MM.1S (cell line): ENCODE measurements around the gene FBXL4.

Experiments used
- DNase-seq: peaks from one replicate; pipeline ENCODE4 v3.0.0-alpha.2; 2015
- H2AFZ ChIP-seq: fragments of 300-600 bp; sonication (generic); 2 replicates; pipeline ENCODE4 v1.6.0; 2016; ENCODE audit warnings: antibody characterized with exemption, low read length
- H3F3A ChIP-seq: fragments of 300-600 bp; sonication (generic); 2 replicates; pipeline ENCODE4 v1.6.1; 2016; ENCODE audit warnings: mild to moderate bottlenecking, antibody characterized with exemption, low read length, moderate library complexity, mixed read lengths; ENCODE audit not compliant: insufficient read depth
- H3K27ac ChIP-seq: fragments of 300-600 bp; sonication (generic); 2 replicates; pipeline ENCODE4 v1.5.1; 2016; ENCODE audit warnings: mild to moderate bottlenecking, low read length
- H3K27me3 ChIP-seq: fragments of 300-600 bp; sonication (generic); replicated peaks from 2 replicates; pipeline ENCODE4 v1.6.0; 2016; ENCODE audit warnings: low read length; ENCODE audit not compliant: insufficient read depth
- H3K36me3 ChIP-seq: fragments of 300-600 bp; sonication (generic); replicated peaks from 2 replicates; pipeline ENCODE4 v1.6.1; 2016; ENCODE audit warnings: mild to moderate bottlenecking, low read length, mixed read lengths; ENCODE audit not compliant: insufficient read depth
- H3K4me1 ChIP-seq: fragments of 300-600 bp; sonication (generic); 2 replicates; pipeline ENCODE4 v1.6.1; 2016; ENCODE audit warnings: low read length, mixed read lengths
- H3K4me2 ChIP-seq: fragments of 300-600 bp; sonication (generic); 2 replicates; pipeline ENCODE4 v1.6.0; 2016; ENCODE audit warnings: low read depth, low read length
- H3K4me3 ChIP-seq: fragments of 300-600 bp; sonication (generic); 2 replicates; pipeline ENCODE4 v1.5.1; 2016; ENCODE audit warnings: low read length, mixed read lengths
- H3K79me2 ChIP-seq: fragments of 300-600 bp; sonication (generic); 2 replicates; pipeline ENCODE4 v1.6.1; 2016; ENCODE audit warnings: mixed run types, low read length, mixed read lengths
- H3K9ac ChIP-seq: fragments of 300-600 bp; sonication (generic); 2 replicates; pipeline ENCODE4 v1.6.1; 2016; ENCODE audit warnings: low read length, mixed read lengths
- H3K9me2 ChIP-seq: fragments of 300-600 bp; sonication (generic); replicated peaks from 2 replicates; pipeline ENCODE4 v1.6.1; 2016; ENCODE audit warnings: mild to moderate bottlenecking, low read length, mixed read lengths; ENCODE audit not compliant: insufficient read depth
- H3K9me3 ChIP-seq: fragments of 300-600 bp; sonication (generic); replicated peaks from 2 replicates; pipeline ENCODE4 v1.6.1; 2016; ENCODE audit warnings: mild to moderate bottlenecking, low read length, mixed read lengths; ENCODE audit not compliant: insufficient read depth
- H4K20me1 ChIP-seq: fragments of 300-600 bp; sonication (generic); 2 replicates; pipeline ENCODE4 v1.6.1; 2016; ENCODE audit warnings: mild to moderate bottlenecking, low read length, moderate library complexity, mixed read lengths; ENCODE audit not compliant: insufficient read depth
- CTCF ChIP-seq: fragments of 300-600 bp; sonication (generic); IDR thresholded peaks from 2 replicates; pipeline ENCODE4 v1.5.1; 2016; ENCODE audit warnings: antibody characterized with exemption, low read length, mixed read lengths
- EZH2 ChIP-seq: fragments of 300-600 bp; sonication (generic); optimal IDR thresholded peaks from 2 replicates; pipeline ENCODE3; 2017; ENCODE audit warnings: low read depth, mild to moderate bottlenecking, antibody characterized with exemption, low read length, mixed read lengths
- EZH2phosphoT487 ChIP-seq: fragments of 300-600 bp; sonication (generic); IDR thresholded peaks from 2 replicates; pipeline ENCODE4 v1.6.1; 2018; ENCODE audit warnings: antibody characterized with exemption, low read length

FBXL4 gene

DNA sequence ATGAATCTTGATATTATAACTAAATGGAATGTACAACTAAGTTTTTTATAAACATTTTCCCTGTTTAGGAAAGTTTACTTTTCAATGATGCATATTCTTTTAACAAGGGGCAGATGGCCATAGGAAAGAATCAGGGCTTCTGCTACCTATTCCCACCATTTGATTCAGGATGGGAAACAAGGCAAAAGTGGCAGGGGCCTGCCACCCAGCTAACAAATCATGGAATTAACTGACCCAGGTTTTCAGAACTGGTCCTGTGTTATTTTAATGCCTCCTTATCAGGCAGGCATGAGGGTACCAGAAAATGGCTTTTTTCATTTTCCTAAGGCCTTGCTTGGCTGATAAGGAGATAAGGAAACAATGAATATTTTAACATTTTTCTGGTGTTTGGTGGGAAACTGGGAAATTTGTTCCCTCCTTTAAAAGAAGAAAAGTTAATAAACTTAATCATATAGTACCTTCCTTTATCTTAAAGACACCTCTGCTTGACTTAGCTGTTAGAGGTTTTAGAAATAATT is 106.7 kb downstream of the FBXL4 start:
- Histone ChIP-seq H3K9me2 (no peaks in the 10 kb centered on the region), H2AFZ (no peak overlapping the region), H3K4me3 (no peak overlapping the region), H3K4me1 (no peaks in the 10 kb centered on the region), H3K27me3 (0 out of 2 replicates have a peak, but pooled peaks cover 7% of the 10 kb centered on the region), H4K20me1 (no peaks in the 10 kb centered on the region), H3K36me3 (no peaks in the 10 kb centered on the region), H3K27ac (no peak overlapping the region), H3K4me2 (no peak overlapping the region), H3K9me3 (no peaks in the 10 kb centered on the region), H3K79me2 (no peaks in the 10 kb centered on the region), H3K9ac (no peak overlapping the region), H3F3A (no peaks in the 10 kb centered on the region)
- no peak for DNase-seq
- TF ChIP-seq EZH2phosphoT487 (no peak), CTCF (no peak), EZH2 (no peak)

- H3K4me2 ChIP-seq: no peak overlapping the region
- H3K4me1 ChIP-seq: no peaks in the 10 kb centered on the region
- H3K27ac ChIP-seq: no peak overlapping the region
- no peaks in the 10 kb centered on the region for H3K9me2 ChIP-seq
- no peaks in the 10 kb centered on the region for H4K20me1 ChIP-seq
- no peak overlapping the region for H2AFZ ChIP-seq
- H3K79me2 ChIP-seq: no peaks in the 10 kb centered on the region
- DNase-seq: no peak
- H3F3A ChIP-seq: no peaks in the 10 kb centered on the region
- no peak overlapping the region for H3K4me3 ChIP-seq
- TF ChIP-seq EZH2 (no peak), EZH2phosphoT487 (no peak), CTCF (no peak)
- H3K27me3 ChIP-seq: peaks cover 11% of the 10 kb centered on the region; the same call in 1 of the 2 replicates
- H3K9ac ChIP-seq: no peak overlapping the region
- H3K36me3 ChIP-seq: no peaks in the 10 kb centered on the region
- no peaks in the 10 kb centered on the region for H3K9me3 ChIP-seq
Observed at GRCh38 chr6:98840385-98840784, 107.4 kb downstream of the FBXL4 start.

DNA sequence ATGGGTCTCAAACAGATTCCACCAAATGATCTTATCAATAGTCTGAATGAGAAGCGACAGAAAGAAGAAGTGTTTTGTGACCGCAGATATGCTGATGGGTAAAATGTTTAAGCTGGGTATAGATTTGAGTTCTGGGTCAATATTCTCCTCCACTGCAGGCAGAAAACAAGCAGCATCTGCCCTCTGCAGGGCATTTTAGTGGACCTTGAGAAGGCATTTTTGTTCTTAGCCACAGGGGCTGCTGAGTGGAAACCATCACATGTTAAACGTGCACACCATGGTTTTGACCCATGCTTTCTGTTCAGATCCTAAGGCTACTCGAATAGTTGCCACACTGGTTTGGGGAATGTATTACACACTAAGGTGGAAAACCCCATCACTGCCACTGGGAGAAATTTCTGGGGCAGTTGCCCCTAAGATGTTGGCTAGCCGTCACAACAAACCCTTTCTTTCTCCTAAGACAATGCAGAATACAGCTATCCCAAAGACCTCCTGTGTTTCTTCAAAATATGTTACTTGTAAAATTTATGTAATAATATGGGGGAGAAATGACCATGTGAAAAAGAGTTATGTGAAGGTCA is 107.9 kb downstream of the FBXL4 start:
- peaks cover 11% of the 10 kb centered on the region; the same call in 1 of the 2 replicates for H3K27me3 ChIP-seq
- H3K4me1 ChIP-seq: no peaks in the 10 kb centered on the region
- no peaks in the 10 kb centered on the region for H3F3A ChIP-seq

More for the DNA sequence above, 107.9 kb downstream of the FBXL4 start:
- peak; percentile 49 for TF ChIP-seq CTCF
- no peak for TF ChIP-seq EZH2
- Histone ChIP-seq H3K36me3 (no peaks in the 10 kb centered on the region), H3K9ac (no peak overlapping the region), H3K27ac (no peak overlapping the region), H3K9me2 (no peaks in the 10 kb centered on the region), H3K79me2 (no peaks in the 10 kb centered on the region), H4K20me1 (no peaks in the 10 kb centered on the region), H3K4me2 (no peak overlapping the region), H3K9me3 (no peaks in the 10 kb centered on the region), H2AFZ (no peak overlapping the region), H3K4me3 (no peak overlapping the region)
- DNase-seq: peak; percentile 32
